SK-N-SH (cell line): ENCODE measurements around the gene PEMT.

Experiments used
- GABPA ChIP-seq: IDR thresholded peaks from 2 replicates; pipeline ENCODE4 v1.4.0; 2012; ENCODE audit warnings: low read depth, mild to moderate bottlenecking
- JUND ChIP-seq: IDR thresholded peaks from 2 replicates; pipeline ENCODE4 v1.4.0; 2012
- RAD21 ChIP-seq: IDR thresholded peaks from 2 replicates; pipeline ENCODE4 v1.6.1; 2012; ENCODE audit warnings: mild to moderate bottlenecking, low read length
- RCOR1 ChIP-seq: fragments of 150-350 bp; IDR thresholded peaks from 2 replicates; pipeline ENCODE4 v1.6.1; 2017; ENCODE audit warnings: antibody characterized with exemption, low read length
- TAF1 ChIP-seq: IDR thresholded peaks from 2 replicates; pipeline ENCODE4 v1.6.1; 2012; ENCODE audit warnings: low read depth, mild to moderate bottlenecking, low read length, moderate library complexity, borderline replicate concordance
- YY1 ChIP-seq: IDR thresholded peaks from 2 replicates; pipeline ENCODE4 v1.4.0; 2012; ENCODE audit warnings: low read depth, mild to moderate bottlenecking
- TF ChIP-seq, protein P1 (sequence below): fragments of 200-600 bp; sonication (generic); IDR thresholded peaks from 2 replicates; pipeline ENCODE4 v1.6.1; 2017; ENCODE audit warnings: antibody characterized with exemption, mild to moderate bottlenecking, moderate library complexity
- TF ChIP-seq, protein P2 (sequence below): fragments of 150-350 bp; IDR thresholded peaks from 2 replicates; pipeline ENCODE4 v1.6.1; 2016; ENCODE audit warnings: mild to moderate bottlenecking, low read depth, low read length
- TF ChIP-seq, protein P3 (sequence below): IDR thresholded peaks from 2 replicates; pipeline ENCODE4 v1.4.0; 2012; ENCODE audit warnings: low read depth

DNA sequence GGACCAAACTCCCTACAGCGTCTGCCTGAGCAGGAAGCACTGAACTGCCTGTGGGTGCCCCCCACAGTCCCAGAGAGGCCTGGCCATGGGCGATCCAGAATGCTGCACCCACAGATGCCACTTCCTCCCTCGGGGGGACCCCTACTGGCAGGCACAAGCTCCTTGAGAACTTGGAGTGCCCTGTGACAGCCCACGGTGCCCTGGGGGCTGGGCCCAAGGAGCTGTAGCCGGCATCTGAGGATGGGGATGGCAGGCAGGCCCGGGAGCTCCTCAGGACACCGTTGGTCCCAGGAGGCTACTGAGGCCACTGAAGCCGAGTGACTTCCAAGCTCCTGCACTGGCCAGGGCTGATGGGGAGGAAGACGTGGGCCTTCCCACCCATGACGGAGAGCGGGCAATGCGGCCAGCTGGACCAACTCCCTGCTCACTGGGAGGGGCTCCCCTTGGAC lies 80.2 kb downstream of the PEMT start:
- TF ChIP-seq, protein P1, sequence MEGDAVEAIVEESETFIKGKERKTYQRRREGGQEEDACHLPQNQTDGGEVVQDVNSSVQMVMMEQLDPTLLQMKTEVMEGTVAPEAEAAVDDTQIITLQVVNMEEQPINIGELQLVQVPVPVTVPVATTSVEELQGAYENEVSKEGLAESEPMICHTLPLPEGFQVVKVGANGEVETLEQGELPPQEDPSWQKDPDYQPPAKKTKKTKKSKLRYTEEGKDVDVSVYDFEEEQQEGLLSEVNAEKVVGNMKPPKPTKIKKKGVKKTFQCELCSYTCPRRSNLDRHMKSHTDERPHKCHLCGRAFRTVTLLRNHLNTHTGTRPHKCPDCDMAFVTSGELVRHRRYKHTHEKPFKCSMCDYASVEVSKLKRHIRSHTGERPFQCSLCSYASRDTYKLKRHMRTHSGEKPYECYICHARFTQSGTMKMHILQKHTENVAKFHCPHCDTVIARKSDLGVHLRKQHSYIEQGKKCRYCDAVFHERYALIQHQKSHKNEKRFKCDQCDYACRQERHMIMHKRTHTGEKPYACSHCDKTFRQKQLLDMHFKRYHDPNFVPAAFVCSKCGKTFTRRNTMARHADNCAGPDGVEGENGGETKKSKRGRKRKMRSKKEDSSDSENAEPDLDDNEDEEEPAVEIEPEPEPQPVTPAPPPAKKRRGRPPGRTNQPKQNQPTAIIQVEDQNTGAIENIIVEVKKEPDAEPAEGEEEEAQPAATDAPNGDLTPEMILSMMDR: no peak
- TF ChIP-seq TAF1 (no peak), YY1 (no peak), RCOR1 (no peak), GABPA (no peak), JUND (no peak), RAD21 (no peak)
- TF ChIP-seq, protein P2, sequence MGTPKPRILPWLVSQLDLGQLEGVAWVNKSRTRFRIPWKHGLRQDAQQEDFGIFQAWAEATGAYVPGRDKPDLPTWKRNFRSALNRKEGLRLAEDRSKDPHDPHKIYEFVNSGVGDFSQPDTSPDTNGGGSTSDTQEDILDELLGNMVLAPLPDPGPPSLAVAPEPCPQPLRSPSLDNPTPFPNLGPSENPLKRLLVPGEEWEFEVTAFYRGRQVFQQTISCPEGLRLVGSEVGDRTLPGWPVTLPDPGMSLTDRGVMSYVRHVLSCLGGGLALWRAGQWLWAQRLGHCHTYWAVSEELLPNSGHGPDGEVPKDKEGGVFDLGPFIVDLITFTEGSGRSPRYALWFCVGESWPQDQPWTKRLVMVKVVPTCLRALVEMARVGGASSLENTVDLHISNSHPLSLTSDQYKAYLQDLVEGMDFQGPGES: no peak
- TF ChIP-seq, protein P3, sequence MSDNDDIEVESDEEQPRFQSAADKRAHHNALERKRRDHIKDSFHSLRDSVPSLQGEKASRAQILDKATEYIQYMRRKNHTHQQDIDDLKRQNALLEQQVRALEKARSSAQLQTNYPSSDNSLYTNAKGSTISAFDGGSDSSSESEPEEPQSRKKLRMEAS: no peak
